Retinal pigment epithelial cell (primary cell): Measurements from ENCODE around the gene CLSTN1.

ENCODE experiments used
- DNase-seq: peaks from one replicate; pipeline ENCODE4 v3.0.0-alpha.2; 2010; ENCODE audit warnings: low read depth
- H3K4me3 ChIP-seq: 2 replicates; pipeline ENCODE4 v1.5.1; 2011; ENCODE audit warnings: mild to moderate bottlenecking, low read length, control low read depth, moderate library complexity
- TF ChIP-seq, protein P1 (sequence below): conservative IDR thresholded peaks from 2 replicates; pipeline ENCODE4 v1.5.1; 2011; ENCODE audit warnings: low read depth, low read length, control low read depth, inconsistent platforms

CLSTN1 gene

DNA sequence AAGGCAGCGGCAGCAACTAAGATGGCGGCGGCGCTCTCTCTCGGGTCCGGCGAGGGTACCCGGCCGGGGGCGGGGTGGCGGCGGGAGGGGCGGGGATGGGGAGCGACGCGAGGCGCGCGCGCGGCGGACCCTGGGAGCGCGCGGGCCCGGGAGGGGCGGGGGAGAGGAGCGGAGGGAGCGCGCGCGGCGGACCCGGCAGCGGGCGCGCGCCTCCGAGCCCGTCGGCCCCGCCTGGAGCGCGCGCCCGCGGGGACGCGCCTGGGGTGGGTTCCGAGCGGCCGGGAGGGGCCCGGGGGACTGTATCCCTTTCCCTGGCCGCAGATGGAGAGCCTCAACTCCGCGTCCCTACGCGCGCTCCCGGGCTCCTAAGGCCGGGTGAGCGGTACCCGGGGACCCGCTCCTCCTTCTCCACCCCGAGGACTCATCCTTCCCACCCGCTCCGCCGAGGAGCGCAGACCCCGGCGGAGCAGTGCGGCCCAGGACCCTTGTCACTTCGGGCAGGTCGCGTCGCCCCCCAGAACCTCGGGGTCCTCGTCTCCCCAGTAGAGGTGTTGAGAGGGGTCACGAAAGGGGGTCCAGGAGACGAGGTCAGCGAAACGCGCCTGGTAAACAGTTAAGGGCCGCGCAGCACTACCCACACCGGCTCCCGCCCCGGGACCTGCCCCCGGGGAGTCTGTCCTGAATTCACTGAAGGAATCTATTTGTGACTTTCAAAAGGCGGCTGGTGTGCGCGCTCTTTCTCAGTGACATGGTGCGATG is at the start of gene CLSTN1:
Gene CLSTN1, minus strand, starts transcription at position 23 of the 759 bp plus-strand sequence. CDS start 232 bp downstream, outside the sequence.
- H3K4me3 ChIP-seq, result peak within 1 kb of the TSS; percentile 90
- DNase-seq, result no peak
- TF ChIP-seq, protein P1, sequence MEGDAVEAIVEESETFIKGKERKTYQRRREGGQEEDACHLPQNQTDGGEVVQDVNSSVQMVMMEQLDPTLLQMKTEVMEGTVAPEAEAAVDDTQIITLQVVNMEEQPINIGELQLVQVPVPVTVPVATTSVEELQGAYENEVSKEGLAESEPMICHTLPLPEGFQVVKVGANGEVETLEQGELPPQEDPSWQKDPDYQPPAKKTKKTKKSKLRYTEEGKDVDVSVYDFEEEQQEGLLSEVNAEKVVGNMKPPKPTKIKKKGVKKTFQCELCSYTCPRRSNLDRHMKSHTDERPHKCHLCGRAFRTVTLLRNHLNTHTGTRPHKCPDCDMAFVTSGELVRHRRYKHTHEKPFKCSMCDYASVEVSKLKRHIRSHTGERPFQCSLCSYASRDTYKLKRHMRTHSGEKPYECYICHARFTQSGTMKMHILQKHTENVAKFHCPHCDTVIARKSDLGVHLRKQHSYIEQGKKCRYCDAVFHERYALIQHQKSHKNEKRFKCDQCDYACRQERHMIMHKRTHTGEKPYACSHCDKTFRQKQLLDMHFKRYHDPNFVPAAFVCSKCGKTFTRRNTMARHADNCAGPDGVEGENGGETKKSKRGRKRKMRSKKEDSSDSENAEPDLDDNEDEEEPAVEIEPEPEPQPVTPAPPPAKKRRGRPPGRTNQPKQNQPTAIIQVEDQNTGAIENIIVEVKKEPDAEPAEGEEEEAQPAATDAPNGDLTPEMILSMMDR, result no peak

DNA sequence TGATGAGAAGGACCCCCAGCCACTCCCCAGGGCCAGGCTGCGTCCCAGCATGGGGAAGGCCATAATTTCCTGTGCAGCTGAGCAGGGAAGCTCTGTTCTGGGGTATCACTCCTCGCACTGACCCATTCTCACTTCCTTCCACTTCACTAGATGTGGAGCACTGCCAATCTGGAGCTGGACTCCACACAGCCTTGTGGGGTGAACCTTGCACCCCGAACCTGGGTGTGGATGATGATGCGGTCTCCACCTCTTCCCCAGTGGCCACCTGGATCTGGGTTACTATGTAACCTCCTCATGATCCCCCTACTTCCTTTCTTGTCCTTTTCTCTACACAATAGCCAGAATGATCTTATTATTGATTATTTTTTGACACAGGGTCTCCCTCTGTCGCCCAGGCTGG is 49.6 kb upstream of the CLSTN1 start:
- no peak overlapping the region for H3K4me3 ChIP-seq
- TF ChIP-seq, protein P1, result no peak
- no peak for DNase-seq

DNA sequence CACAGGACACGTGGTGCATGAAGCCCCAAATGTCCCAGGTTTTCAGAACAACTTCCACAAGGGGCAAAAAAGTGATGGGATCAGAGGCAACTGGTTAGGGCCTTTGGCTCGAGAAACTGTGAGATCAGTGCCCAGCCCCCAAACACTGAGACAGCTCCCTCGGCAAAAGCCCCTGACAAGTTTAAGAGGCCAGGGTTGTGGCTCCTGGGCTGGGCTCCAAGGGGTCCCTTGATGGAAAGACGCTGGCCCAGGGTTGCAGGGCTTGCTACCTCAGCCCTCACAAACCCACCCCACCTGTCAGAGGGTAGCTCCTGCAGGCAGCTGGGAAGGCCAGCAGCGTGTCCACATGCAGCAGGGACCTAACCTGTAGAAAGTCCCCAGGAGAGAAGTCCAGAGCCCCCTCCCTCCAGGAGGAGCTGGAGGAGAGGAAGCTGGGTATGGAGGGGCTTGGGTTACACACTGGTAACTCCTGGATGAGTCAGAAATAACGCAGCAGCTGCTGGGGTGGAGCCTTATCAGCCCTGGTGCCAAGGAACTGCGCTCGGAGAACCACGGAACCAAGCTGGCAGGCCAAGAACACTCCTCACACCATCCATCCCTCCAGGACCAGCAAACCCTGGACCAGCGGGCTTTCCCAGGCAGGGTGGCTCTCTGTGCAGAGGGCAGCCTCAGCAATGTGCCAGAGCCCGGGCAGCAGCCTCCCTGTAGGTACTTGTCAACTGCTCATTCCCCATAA is 48.8 kb upstream of the CLSTN1 start:
- no peak overlapping the region for H3K4me3 ChIP-seq
- TF ChIP-seq, protein P1, result no peak
- no peak for DNase-seq

DNA sequence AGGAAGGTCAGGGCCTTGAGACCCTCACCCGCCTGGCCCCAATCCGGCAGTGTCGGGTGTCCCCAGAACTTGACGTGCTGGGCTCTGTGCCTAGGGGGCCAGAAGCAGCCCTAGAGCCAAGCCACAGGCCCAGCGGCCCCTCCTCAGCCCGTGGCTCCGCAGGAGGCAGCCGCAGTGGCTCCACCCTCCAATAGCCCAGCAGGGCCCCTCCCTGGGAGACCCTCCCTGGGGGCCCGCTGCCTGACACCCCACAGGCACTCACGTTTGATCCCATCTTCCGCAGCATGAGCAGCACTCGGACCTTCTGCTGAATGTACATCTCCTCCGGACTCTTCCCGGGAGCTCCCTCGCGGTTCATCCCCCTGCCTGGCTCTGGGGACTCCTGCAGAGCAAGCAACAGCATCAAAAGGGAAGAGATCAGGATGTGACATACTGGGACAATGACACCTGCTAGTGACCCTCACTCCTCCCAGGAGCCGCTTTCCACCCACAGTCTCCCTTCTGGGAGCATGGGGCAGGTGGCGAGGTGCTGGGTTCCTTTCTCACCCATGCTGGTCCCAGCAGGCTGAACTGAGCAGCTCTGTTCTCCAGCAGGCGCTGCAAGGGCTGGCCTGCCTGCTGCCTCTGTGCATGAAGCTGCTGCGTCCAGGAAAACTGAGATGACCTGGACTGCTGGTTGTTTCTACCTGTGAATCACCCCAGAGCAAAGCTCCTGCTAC is 48.1 kb upstream of the CLSTN1 start:
- TF ChIP-seq, protein P1, result no peak
- no peak for DNase-seq
- no peak overlapping the region for H3K4me3 ChIP-seq

DNA sequence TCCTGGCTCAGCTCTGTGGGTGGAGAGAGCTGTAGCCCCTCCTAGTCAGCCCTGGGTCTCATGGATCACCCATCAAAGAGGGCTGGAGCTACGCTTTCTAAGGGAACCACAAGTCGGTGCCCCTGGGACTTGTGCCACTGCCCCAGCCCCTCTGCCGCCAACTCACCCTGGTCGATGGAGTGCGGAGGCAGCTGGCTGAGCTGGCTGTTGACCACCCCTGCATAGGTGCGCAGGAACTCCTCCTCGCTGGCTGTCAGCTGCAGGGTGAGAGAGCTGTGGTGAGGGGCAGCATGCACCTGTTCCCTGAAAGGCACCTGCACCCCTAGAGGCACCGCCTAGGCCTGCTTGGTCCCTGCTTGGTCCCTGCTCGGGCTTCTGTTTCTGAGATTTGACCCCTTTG is 47.3 kb upstream of the CLSTN1 start:
- TF ChIP-seq, protein P1, result no peak
- DNase-seq, result no peak
- H3K4me3 ChIP-seq, result no peak overlapping the region

DNA sequence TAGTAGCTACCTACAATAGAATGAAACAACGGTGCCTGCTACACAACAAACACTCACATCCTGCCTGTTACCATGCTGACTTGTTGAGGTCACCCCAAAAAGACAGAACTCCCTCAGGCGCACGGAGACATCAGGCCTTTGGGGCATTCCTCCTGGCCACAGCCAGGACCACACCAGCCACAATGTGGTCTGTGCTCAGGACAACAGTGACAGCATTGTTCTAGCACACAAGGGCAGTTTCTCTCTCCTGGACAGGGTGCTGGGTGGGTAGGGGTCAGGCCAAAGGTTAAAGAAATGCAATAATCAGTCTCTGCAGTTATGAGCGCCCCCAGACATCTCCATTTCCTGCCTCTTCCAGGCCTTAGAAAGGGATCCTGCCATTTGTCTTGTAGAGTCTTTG is 46.8 kb upstream of the CLSTN1 start:
- TF ChIP-seq, protein P1, result no peak
- no peak for DNase-seq
- no peak overlapping the region for H3K4me3 ChIP-seq
